GM12873 (cell line): ENCODE measurements around the gene ZFR.

Experiments used
- CTCF ChIP-seq: IDR thresholded peaks from 2 replicates; pipeline ENCODE4 v1.5.1; 2012; ENCODE audit warnings: low read depth, mild to moderate bottlenecking, moderate library complexity, low read length, control low read depth; ENCODE audit not compliant: insufficient read depth; ENCODE audit errors: missing control alignments

Gene ZFR

GRCh38 chr5:32446630-32447029 is 2.1 kb upstream of the ZFR start:
- no peak for TF ChIP-seq CTCF

- no peak for TF ChIP-seq CTCF
These were observed 1.5 kb upstream of the ZFR start for GRCh38 chr5:32445831-32446614.

- no peak for TF ChIP-seq CTCF
These were observed 783 bp upstream of the ZFR start for GRCh38 chr5:32445287-32445758.

- no peak for TF ChIP-seq CTCF
These were observed 754 bp downstream of the ZFR start for GRCh38 chr5:32443541-32444430.

- TF ChIP-seq CTCF = no peak
These were observed 1.4 kb downstream of the ZFR start for GRCh38 chr5:32443145-32443540.

- no peak for TF ChIP-seq CTCF
These were observed 5.4 kb downstream of the ZFR start for GRCh38 chr5:32439086-32439642.
